Measurements from ENCODE around the gene VWA1. TPM values are rescaled to one million over a fixed set of nuclear protein-coding genes. Genes with fewer than 3 reads are reported as not detected.

VWA1 gene
- total RNA-seq, 2 donors from 2014 or later = 47.1 to 55.5 TPM

DNA sequence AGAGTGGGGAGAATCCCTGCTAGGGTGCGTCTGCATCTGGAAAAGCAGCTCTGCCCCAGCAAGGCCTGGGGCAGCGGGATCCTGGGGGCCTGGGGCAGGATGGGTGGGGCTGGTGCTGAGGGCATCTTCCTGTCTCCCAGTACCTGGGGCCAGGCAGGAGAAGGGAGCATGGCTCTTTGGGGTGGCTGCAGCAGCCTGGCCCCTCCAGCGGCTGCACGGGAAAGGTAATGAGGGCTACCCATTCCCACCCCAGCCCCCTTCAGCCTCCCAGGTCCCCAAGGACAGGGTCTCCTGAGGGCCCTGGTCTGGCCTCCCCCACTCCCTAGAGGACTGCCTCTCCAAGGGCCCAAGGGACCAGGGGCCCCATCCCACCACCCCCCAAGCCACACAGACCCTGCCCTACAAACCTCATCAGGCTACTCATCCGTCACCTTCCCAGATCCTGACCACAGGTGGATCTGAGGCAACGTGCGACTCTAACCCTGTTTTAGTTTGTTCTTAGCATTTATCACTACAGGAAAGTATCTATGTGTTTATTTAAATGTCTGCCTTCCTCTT, 13.5 kb upstream of the VWA1 start:
- TF ChIP-seq POLR2A (IDR thresholded peaks at IDR 0.05) (no peak), CTCF (IDR thresholded peaks at IDR 0.05) (no peak)
- Histone ChIP-seq H3K27me3 (no peaks in the 10 kb centered on the region), H3K9me3 (no peaks in the 10 kb centered on the region), H3K36me3 (replicated peaks in 1 of 2; ENCODE audit: insufficient read depth in 1 of 2, low read depth in 2 of 2) (no peaks in the 10 kb centered on the region), H3K4me1 (peaks cover 41% of the 10 kb centered on the region), H3K27ac (peak overlapping the region in 3 of 4 donors; percentile 7 to 71 (median 58)), H3K4me3 (no peak overlapping the region)
- intact Hi-C loops (cut with DNase I) = no loop called here
- ATAC-seq = no peak
- no peak for DNase-seq
- WGBS, 2 donors = 88 to 91% methylated on average over 6 to 7 of the region's 7 CpGs

DNA sequence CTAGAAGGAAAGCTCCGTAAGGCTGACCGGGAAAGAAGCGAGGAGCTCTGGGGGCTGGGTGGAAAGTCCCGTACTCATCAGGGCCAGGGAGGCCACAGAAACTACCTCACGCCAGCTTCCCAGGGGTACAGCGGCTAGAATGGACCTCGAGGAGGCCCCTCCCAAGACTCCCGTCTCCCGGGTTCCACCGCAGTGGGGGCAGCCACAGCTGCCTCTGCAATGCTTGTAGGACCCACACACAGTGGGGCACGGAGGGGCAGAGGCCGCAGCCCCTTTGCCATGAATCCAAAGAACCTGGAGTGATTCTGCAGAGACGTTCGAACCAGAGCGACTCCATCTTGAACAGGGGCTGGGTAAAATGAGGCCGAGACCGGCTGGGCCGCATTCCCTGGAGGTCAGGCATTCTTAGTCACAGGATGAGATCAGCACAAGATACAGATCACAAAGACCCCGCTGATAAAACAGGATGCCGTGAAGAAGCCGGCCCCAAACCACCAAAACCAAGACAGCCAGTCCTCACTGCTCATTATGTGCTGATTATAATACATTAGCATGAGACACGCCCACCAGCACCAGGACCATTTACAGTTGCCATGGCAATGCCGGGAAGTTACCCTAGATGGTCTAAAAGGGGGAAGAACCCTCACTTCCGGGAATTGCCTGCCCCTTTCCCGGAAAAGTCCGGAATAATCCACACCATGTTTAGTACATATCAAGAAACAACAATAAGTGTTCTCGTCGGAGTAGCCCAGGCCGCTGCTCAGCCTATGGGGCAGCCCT, 12.8 kb upstream of the VWA1 start:
- 74 to 77% methylated on average over 26 to 29 of the region's 29 CpGs for WGBS, 2 donors
- no peaks in the 10 kb centered on the region for H3K27me3 ChIP-seq

DNA sequence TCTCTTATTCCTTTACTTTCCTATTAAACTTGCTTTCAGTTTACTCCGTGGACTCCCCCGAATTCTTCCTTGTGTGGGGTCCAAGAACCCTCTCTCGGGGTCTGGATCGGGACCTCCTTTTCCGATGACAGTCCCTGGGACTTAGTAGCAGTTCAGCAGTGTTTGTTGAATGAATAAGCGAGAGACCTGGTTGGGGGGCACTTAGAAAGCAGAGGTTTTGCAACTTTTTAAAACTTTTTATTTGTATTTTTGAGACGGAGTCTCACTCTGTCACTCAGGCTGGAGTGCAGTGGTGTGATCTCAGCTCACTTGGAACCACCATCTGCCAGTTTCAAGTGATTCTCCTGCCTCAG, 12.3 kb upstream of the VWA1 start:
- Histone ChIP-seq H3K36me3 (replicated peaks in 1 of 2; ENCODE audit: insufficient read depth in 1 of 2, low read depth in 2 of 2) (no peaks in the 10 kb centered on the region), H3K4me3 (no peak overlapping the region), H3K4me1 (peaks cover 31% of the 10 kb centered on the region), H3K9me3 (no peaks in the 10 kb centered on the region), H3K27me3 (no peaks in the 10 kb centered on the region), H3K27ac (no peak overlapping the region)
- WGBS, 2 donors = 92% methylated on average over 7 of the region's 7 CpGs
- no peak for TF ChIP-seq POLR2A (IDR thresholded peaks at IDR 0.05)
- ATAC-seq (no peak), DNase-seq (no peak)
- intact Hi-C loops (cut with DNase I) = no loop called here

More for the DNA sequence above, 12.8 kb upstream of the VWA1 start:
- ATAC-seq = no peak
- Histone ChIP-seq H3K27ac (peak overlapping the region in 1 of 4 donors; percentile 71), H3K4me1 (peaks cover 35% of the 10 kb centered on the region), H3K9me3 (no peaks in the 10 kb centered on the region), H3K36me3 (replicated peaks in 1 of 2; ENCODE audit: insufficient read depth in 1 of 2, low read depth in 2 of 2) (no peaks in the 10 kb centered on the region), H3K4me3 (no peak overlapping the region)
- intact Hi-C loops (cut with DNase I) = no loop called here
- TF ChIP-seq POLR2A (IDR thresholded peaks at IDR 0.05) (no peak), CTCF (IDR thresholded peaks at IDR 0.05) (no peak)
- DNase-seq = no peak

DNA sequence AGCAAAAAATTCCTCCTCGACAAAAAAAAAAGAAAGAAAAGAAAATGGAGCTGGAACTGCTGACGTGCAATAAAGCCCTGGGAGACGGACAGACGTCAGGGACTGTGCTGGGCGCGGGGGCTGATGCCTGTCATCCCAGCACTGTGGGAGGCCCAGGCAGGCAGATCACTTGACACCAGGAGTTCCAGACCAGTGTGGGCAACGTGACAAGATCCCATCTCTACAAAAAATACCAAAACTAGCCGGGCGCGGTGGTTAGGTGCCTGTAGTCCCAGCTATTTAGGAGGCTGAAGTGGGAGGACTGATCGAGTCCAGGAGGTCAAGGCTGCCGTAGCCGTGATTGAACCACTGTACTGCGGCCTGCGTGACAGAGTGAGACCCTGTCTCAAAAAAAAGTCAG, 10.8 kb upstream of the VWA1 start:
- DNase-seq = no peak
- Histone ChIP-seq H3K4me3 (no peak overlapping the region), H3K9me3 (no peaks in the 10 kb centered on the region), H3K27me3 (no peaks in the 10 kb centered on the region), H3K36me3 (replicated peaks in 1 of 2; ENCODE audit: insufficient read depth in 1 of 2, low read depth in 2 of 2) (no peaks in the 10 kb centered on the region), H3K27ac (no peak overlapping the region), H3K4me1 (peaks cover 29% of the 10 kb centered on the region)
- ATAC-seq = no peak
- WGBS, 2 donors = 86 to 89% methylated on average over 15 of the region's 15 CpGs
- TF ChIP-seq CTCF (IDR thresholded peaks at IDR 0.05) (no peak), POLR2A (IDR thresholded peaks at IDR 0.05) (no peak)
- intact Hi-C loops (cut with DNase I) = no loop called here

DNA sequence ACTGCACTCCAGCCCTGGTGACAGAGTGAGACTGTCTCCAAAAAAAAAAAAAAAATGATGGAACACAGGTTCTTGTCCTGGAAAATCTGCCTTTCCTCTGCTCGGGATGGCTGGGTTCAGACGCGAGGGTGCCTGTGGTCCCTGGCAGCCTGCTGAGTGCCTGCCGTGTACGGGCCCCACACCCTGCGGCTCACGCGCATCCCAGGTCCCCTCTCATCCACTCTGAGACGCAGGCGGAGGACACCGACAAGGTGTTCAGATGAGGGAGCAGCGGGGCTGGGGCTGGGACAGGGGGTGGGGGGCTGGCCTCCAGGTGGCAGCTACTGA, 10.1 kb upstream of the VWA1 start:
- Histone ChIP-seq H3K27me3 (no peaks in the 10 kb centered on the region), H3K36me3 (replicated peaks in 1 of 2; ENCODE audit: insufficient read depth in 1 of 2, low read depth in 2 of 2) (no peaks in the 10 kb centered on the region), H3K4me1 (peaks cover 33% of the 10 kb centered on the region), H3K9me3 (no peaks in the 10 kb centered on the region), H3K27ac (no peak overlapping the region), H3K4me3 (no peak overlapping the region)
- WGBS, 2 donors = 84 to 86% methylated on average over 12 of the region's 12 CpGs
- no peak for TF ChIP-seq CTCF (IDR thresholded peaks at IDR 0.05)
- TF ChIP-seq POLR2A (IDR thresholded peaks at IDR 0.05) = no peak
- ATAC-seq = no peak
- no peak for DNase-seq
- intact Hi-C loops (cut with DNase I) = no loop called here
